Measurements from ENCODE around the gene LRMDA.

LRMDA gene

GRCh38 chr10:75654772-75655171 lies 223.3 kb downstream of the LRMDA start:
- H3K27ac Mint-ChIP-seq: peak overlapping the region; percentile 54 to 87 (median 85)
- H3K36me3 Mint-ChIP-seq (ENCODE audit: low read depth): no peaks in the 10 kb centered on the region
- peaks cover 2% of the 10 kb centered on the region for H3K9me3 Mint-ChIP-seq
- no peak overlapping the region for H3K4me3 Mint-ChIP-seq
- H3K4me1 Mint-ChIP-seq: peaks cover 68% of the 10 kb centered on the region
- peaks cover 17% of the 10 kb centered on the region for H3K27me3 Mint-ChIP-seq (ENCODE audit: low read depth)
- TF ChIP-seq CTCF (IDR thresholded peaks at IDR 0.05; ENCODE audit: unreplicated experiment in 3 of 3): no peak

- Mint-ChIP-seq H3K9me3 (peaks cover 1% of the 10 kb centered on the region), H3K36me3 (ENCODE audit: low read depth) (no peaks in the 10 kb centered on the region), H3K27ac (peak overlapping the region in 2 of 3 experiments; percentile 6 to 21), H3K27me3 (ENCODE audit: low read depth) (peaks cover 20% of the 10 kb centered on the region), H3K4me1 (peaks cover 70% of the 10 kb centered on the region), H3K4me3 (no peak overlapping the region)
- TF ChIP-seq CTCF (IDR thresholded peaks at IDR 0.05; ENCODE audit: unreplicated experiment in 3 of 3): no peak
Measured at GRCh38 chr10:75655791-75656451, 224.5 kb downstream of the LRMDA start.

GRCh38 chr10:75657351-75657750 lies 225.9 kb downstream of the LRMDA start:
- Mint-ChIP-seq H3K4me1 (peaks cover 62% of the 10 kb centered on the region), H3K9me3 (no peaks in the 10 kb centered on the region), H3K27ac (no peak overlapping the region), H3K36me3 (ENCODE audit: low read depth) (no peaks in the 10 kb centered on the region), H3K4me3 (no peak overlapping the region), H3K27me3 (ENCODE audit: low read depth) (peaks cover 24% of the 10 kb centered on the region)
- no peak for TF ChIP-seq CTCF (IDR thresholded peaks at IDR 0.05; ENCODE audit: unreplicated experiment in 3 of 3)

- H3K4me3 Mint-ChIP-seq: no peak overlapping the region
- no peak overlapping the region for H3K27ac Mint-ChIP-seq
- H3K36me3 Mint-ChIP-seq (ENCODE audit: low read depth): no peaks in the 10 kb centered on the region
- peaks cover 24% of the 10 kb centered on the region for H3K27me3 Mint-ChIP-seq (ENCODE audit: low read depth)
- H3K4me1 Mint-ChIP-seq: peaks cover 61% of the 10 kb centered on the region
- no peak for TF ChIP-seq CTCF (IDR thresholded peaks at IDR 0.05; ENCODE audit: unreplicated experiment in 3 of 3)
- H3K9me3 Mint-ChIP-seq: no peaks in the 10 kb centered on the region
Measured at GRCh38 chr10:75658036-75658435, 226.6 kb downstream of the LRMDA start.

- no peak for TF ChIP-seq CTCF (IDR thresholded peaks at IDR 0.05; ENCODE audit: unreplicated experiment in 3 of 3)
- peaks cover 63% of the 10 kb centered on the region for H3K4me1 Mint-ChIP-seq
- H3K27me3 Mint-ChIP-seq (ENCODE audit: low read depth): peaks cover 24% of the 10 kb centered on the region
- no peaks in the 10 kb centered on the region for H3K9me3 Mint-ChIP-seq
- no peak overlapping the region for H3K4me3 Mint-ChIP-seq
- no peaks in the 10 kb centered on the region for H3K36me3 Mint-ChIP-seq (ENCODE audit: low read depth)
- H3K27ac Mint-ChIP-seq: no peak overlapping the region
Measured at GRCh38 chr10:75658496-75658895, 227.1 kb downstream of the LRMDA start.

- no peaks in the 10 kb centered on the region for H3K9me3 Mint-ChIP-seq
Measured at GRCh38 chr10:75658915-75659314, 227.5 kb downstream of the LRMDA start.

More at GRCh38 chr10:75658915-75659314, 227.5 kb downstream of the LRMDA start:
- TF ChIP-seq CTCF (IDR thresholded peaks at IDR 0.05; ENCODE audit: unreplicated experiment in 3 of 3): no peak
- Mint-ChIP-seq H3K27ac (no peak overlapping the region), H3K4me3 (no peak overlapping the region), H3K4me1 (peaks cover 64% of the 10 kb centered on the region), H3K27me3 (ENCODE audit: low read depth) (peaks cover 24% of the 10 kb centered on the region), H3K36me3 (ENCODE audit: low read depth) (no peaks in the 10 kb centered on the region)
